HG03354 (cell line): Measurements from ENCODE around the gene RPS6KA2.
"Not testable (repeated sequence)": the region's sequence is repeated elsewhere in the genome, so short reads cannot be mapped to it uniquely, and the experiment has no call there.

Experiments
- ATAC-seq: cut with Tn5 transposase; IDR thresholded peaks from one replicate; pipeline ENCODE4 v1.9.1; 2021; ENCODE audit warnings: mild to moderate bottlenecking; ENCODE audit not compliant: unreplicated experiment, poor library complexity, severe bottlenecking

Gene RPS6KA2

GRCh38 chr6:166377721-166378120 lies 249.3 kb downstream of the RPS6KA2 start:
- no peak for ATAC-seq

- ATAC-seq = no peak
Observed at GRCh38 chr6:166375013-166375412, 252.0 kb downstream of the RPS6KA2 start.

GRCh38 chr6:166370489-166370888 lies 256.6 kb downstream of the RPS6KA2 start:
- ATAC-seq = no peak

- no peak for ATAC-seq
Observed at GRCh38 chr6:166369782-166370181, 257.3 kb downstream of the RPS6KA2 start.

GRCh38 chr6:166366921-166367320 lies 260.1 kb downstream of the RPS6KA2 start:
- no peak for ATAC-seq

- peak; percentile 89 for ATAC-seq
Observed at GRCh38 chr6:166365806-166366205, 261.2 kb downstream of the RPS6KA2 start.

- no peak for ATAC-seq
Observed at GRCh38 chr6:166365221-166365620, 261.8 kb downstream of the RPS6KA2 start.

GRCh38 chr6:166364456-166364855 lies 262.6 kb downstream of the RPS6KA2 start:
- ATAC-seq = no peak

GRCh38 chr6:166362427-166362826 lies 264.6 kb downstream of the RPS6KA2 start:
- not testable (repeated sequence) for ATAC-seq

- ATAC-seq = no peak
Observed at GRCh38 chr6:166361077-166361429, 266.0 kb downstream of the RPS6KA2 start.

- ATAC-seq = no peak
Observed at GRCh38 chr6:166360243-166361076, 266.6 kb downstream of the RPS6KA2 start.
